ENCODE measurements around the gene IBA57.

The IBA57 gene

DNA sequence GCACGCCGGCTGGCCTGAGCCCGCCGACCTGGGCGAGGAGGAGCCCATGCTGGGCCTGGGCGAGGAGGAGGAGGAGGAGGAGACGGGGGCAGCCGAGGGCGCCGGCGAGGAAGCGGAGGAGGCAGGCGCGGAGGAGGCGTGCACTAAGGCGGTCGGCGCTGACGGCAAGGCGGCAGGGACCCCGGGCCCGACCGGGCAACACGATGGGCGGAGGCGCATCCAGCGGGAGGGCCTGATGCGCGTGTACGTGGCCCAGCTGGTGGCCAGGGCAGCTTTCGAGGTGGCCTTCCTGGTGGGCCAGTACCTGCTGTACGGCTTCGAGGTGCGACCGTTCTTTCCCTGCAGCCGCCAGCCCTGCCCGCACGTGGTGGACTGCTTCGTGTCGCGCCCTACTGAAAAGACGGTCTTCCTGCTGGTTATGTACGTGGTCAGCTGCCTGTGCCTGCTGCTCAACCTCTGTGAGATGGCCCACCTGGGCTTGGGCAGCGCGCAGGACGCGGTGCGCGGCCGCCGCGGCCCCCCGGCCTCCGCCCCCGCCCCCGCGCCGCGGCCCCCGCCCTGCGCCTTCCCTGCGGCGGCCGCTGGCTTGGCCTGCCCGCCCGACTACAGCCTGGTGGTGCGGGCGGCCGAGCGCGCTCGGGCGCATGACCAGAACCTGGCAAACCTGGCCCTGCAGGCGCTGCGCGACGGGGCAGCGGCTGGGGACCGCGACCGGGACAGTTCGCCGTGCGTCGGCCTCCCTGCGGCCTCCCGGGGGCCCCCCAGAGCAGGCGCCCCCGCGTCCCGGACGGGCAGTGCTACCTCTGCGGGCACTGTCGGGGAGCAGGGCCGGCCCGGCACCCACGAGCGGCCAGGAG, 7.2 kb upstream of the IBA57 start:
- in situ Hi-C loops (cut with MboI; ENCODE audit: low pct_unique_long_range_greater_than_20kb, low sequenced_read_pairs, unreplicated experiment) = no loop called here
- no peak for TF ChIP-seq CTCF (IDR thresholded peaks at IDR 0.05; ENCODE audit: extremely low read depth, insufficient read depth, missing control alignments)

GRCh38 chr1:228159008-228159665, 6.5 kb upstream of the IBA57 start:
- in situ Hi-C loops (cut with MboI; ENCODE audit: low pct_unique_long_range_greater_than_20kb, low sequenced_read_pairs, unreplicated experiment) = no loop called here
- DNase-seq (ENCODE audit: low spot score) = no peak
- no peak for TF ChIP-seq CTCF (IDR thresholded peaks at IDR 0.05; ENCODE audit: extremely low read depth, insufficient read depth, missing control alignments)

More for the DNA sequence above, 7.2 kb upstream of the IBA57 start:
- DNase-seq (ENCODE audit: low spot score) = no peak

- TF ChIP-seq CTCF (IDR thresholded peaks at IDR 0.05; ENCODE audit: extremely low read depth, insufficient read depth, missing control alignments) = no peak
- in situ Hi-C loops (cut with MboI; ENCODE audit: low pct_unique_long_range_greater_than_20kb, low sequenced_read_pairs, unreplicated experiment) = no loop called here
- DNase-seq (ENCODE audit: low spot score) = no peak
Measured at GRCh38 chr1:228160201-228160761, 5.3 kb upstream of the IBA57 start.

- in situ Hi-C loops (cut with MboI; ENCODE audit: low pct_unique_long_range_greater_than_20kb, low sequenced_read_pairs, unreplicated experiment) = no loop called here
- no peak for TF ChIP-seq CTCF (IDR thresholded peaks at IDR 0.05; ENCODE audit: extremely low read depth, insufficient read depth, missing control alignments)
- no peak for DNase-seq (ENCODE audit: low spot score)
Measured at GRCh38 chr1:228161362-228161761, 4.2 kb upstream of the IBA57 start.

DNA sequence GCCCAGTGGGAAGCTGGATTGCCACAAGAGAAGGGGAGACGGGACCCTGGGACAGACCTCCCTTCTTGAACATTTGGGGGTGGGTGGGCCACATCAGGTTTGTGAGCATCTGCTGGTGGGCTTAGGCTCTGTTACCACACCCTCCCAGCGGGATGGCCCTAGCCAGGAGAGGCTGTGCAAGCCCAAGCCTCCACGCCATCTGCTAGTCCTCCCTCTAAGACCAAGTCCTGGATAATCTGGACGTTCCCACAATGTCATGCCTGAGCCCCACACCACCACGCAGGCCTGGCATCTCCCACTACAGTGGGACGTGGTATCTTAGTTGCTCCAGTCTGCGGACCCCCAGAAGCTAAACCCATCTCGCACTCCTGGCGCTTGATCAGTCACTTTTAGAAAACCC, 3.7 kb upstream of the IBA57 start:
- in situ Hi-C loops (cut with MboI; ENCODE audit: low pct_unique_long_range_greater_than_20kb, low sequenced_read_pairs, unreplicated experiment) = no loop called here
- no peak for TF ChIP-seq CTCF (IDR thresholded peaks at IDR 0.05; ENCODE audit: extremely low read depth, insufficient read depth, missing control alignments)
- DNase-seq (ENCODE audit: low spot score) = no peak

DNA sequence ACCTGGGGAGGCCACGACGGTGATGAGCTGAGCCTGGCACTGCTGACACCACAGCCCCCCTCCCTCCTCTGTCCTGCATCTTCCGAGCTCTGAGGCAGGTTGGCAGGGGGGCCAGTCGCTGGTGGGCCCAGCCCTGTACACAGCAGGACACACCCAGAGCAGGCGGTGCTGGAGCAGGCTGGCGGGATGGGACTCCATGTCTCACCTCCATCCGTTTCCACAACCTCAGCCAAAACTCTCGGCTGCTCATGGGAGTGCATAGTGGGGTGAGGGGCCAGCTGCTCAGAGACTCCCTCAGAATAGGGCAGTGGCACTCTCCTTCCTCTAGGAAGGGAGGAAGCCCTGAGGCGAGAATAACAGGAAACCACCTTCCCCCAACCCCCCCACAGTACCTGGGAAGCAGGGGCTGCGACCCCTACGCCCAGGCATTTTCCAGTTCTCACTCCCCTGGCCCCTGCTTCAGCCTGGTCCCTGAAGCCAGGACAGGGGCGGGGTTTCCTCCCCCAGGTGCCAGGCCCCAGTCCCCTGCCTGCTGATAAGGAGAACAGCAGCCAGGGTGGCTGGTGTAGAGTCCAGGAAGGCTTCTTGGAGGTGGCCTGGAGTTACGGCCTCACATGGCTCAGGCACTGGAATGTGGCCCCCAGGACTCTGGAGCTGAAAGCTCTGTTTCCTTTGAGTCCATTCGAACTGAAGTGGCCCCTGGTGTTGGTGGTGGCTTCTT, 3.2 kb upstream of the IBA57 start:
- no peak for TF ChIP-seq CTCF (IDR thresholded peaks at IDR 0.05; ENCODE audit: extremely low read depth, insufficient read depth, missing control alignments)
- no peak for DNase-seq (ENCODE audit: low spot score)
- in situ Hi-C loops (cut with MboI; ENCODE audit: low pct_unique_long_range_greater_than_20kb, low sequenced_read_pairs, unreplicated experiment) = no loop called here

Measured in GM13977 (cell line).